ENCODE measurements around the gene SLIT1.

DNA sequence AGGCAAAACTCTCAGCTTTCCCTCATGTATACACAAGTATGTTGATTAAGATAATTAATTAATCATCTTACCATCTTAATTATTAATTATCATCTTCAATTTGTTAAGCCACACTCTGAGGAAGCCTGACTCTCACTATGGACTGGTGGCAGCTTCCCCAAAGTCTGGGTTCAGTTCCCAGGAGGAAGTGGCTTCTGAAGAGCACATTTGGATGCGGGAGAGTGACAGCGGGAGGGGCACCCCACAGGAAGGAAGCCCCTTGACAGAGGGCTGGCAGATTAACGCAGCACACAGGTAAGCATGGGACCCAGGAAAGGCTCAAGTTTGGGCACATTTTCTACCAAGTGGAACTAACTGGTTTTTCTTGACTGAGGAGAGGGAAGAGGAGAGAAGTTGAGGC lies 13.4 kb upstream of the SLIT1 start:
- TF ChIP-seq, protein P1, sequence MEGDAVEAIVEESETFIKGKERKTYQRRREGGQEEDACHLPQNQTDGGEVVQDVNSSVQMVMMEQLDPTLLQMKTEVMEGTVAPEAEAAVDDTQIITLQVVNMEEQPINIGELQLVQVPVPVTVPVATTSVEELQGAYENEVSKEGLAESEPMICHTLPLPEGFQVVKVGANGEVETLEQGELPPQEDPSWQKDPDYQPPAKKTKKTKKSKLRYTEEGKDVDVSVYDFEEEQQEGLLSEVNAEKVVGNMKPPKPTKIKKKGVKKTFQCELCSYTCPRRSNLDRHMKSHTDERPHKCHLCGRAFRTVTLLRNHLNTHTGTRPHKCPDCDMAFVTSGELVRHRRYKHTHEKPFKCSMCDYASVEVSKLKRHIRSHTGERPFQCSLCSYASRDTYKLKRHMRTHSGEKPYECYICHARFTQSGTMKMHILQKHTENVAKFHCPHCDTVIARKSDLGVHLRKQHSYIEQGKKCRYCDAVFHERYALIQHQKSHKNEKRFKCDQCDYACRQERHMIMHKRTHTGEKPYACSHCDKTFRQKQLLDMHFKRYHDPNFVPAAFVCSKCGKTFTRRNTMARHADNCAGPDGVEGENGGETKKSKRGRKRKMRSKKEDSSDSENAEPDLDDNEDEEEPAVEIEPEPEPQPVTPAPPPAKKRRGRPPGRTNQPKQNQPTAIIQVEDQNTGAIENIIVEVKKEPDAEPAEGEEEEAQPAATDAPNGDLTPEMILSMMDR (IDR thresholded peaks at IDR 0.05) = no peak
- TF ChIP-seq POLR2A (IDR thresholded peaks at IDR 0.05) = no peak

All from testis (tissue), 2 donors.